Loucy (cell line): ENCODE results near the gene UBE2U.

ENCODE experiments used
- EZH2phosphoT487 ChIP-seq: fragments of 200-600 bp; IDR thresholded peaks from 2 replicates; pipeline ENCODE4 v1.6.1; 2018; ENCODE audit warnings: antibody characterized with exemption, mild to moderate bottlenecking, moderate library complexity, borderline replicate concordance
- TF ChIP-seq, protein P1 (sequence below): fragments of 200-600 bp; sonication (generic); conservative IDR thresholded peaks from 2 replicates; pipeline ENCODE4 v1.5.1; 2014; ENCODE audit warnings: mild to moderate bottlenecking, antibody characterized with exemption, low read length

DNA sequence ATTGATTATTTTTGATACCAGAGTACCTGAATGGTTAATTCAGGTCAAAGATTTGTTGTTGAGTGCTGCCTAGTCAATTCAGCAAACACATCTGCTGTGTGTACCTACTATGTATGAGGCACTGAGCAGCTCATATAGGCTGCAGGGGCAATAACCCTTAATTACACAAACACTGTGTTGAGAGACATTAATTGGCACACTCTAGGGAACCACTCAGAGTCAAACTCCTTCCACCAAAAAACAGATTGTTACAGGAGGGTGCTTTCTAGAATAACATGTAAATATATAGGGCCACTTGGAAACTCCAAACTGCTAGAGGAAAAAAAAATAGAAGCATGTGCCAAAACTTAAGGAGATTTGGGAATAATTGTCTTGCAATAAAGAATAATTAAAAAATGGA lies 31.3 kb downstream of the UBE2U start:
- TF ChIP-seq, protein P1, sequence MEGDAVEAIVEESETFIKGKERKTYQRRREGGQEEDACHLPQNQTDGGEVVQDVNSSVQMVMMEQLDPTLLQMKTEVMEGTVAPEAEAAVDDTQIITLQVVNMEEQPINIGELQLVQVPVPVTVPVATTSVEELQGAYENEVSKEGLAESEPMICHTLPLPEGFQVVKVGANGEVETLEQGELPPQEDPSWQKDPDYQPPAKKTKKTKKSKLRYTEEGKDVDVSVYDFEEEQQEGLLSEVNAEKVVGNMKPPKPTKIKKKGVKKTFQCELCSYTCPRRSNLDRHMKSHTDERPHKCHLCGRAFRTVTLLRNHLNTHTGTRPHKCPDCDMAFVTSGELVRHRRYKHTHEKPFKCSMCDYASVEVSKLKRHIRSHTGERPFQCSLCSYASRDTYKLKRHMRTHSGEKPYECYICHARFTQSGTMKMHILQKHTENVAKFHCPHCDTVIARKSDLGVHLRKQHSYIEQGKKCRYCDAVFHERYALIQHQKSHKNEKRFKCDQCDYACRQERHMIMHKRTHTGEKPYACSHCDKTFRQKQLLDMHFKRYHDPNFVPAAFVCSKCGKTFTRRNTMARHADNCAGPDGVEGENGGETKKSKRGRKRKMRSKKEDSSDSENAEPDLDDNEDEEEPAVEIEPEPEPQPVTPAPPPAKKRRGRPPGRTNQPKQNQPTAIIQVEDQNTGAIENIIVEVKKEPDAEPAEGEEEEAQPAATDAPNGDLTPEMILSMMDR, result no peak
- TF ChIP-seq EZH2phosphoT487, result no peak
